ENCODE data around the gene ACER2.
"Not testable (repeated sequence)": the region's sequence is repeated elsewhere in the genome, so short reads cannot be mapped to it uniquely, and the experiment has no call there.

Gene ACER2

DNA sequence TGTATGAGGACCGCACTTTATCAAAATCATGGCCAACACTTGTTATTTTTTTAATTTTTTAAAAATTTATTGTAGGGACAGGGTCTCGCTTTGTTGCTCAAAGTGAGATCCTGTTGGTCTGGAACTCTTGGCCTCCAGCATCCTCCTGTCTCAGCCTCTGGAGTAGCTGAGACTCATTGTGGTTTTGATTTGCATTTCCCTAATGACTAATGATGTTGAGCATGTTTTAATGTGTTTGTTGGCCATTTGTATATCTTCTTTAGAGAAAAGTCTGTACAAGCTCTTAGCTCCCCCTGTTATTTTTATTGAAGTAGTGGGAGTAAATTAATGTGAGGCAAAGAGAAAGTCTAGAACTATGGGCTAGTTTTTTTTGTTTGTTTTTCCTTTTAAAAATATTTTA, 27.2 kb upstream of the ACER2 start:
- Histone ChIP-seq H3K27me3 (replicated peaks; ENCODE audit: control insufficient read depth, insufficient read depth, low read length) (no peaks in the 10 kb centered on the region), H3K36me3 (ENCODE audit: control insufficient read depth, insufficient read depth, low read length, severe bottlenecking) (peaks cover 25% of the 10 kb centered on the region), H3K4me1 (ENCODE audit: control insufficient read depth, insufficient read depth, low read length) (peaks cover 29% of the 10 kb centered on the region), H3K4me3 (ENCODE audit: low read length) (no peak overlapping the region), H3K9me3 (ENCODE audit: control insufficient read depth, low read length) (no peaks in the 10 kb centered on the region), H3K9ac (ENCODE audit: low read length) (no peak overlapping the region)
- DNase-seq (ENCODE audit: low read depth) = no peak

GRCh38 chr9:19385212-19385611, 23.6 kb upstream of the ACER2 start:
- DNase-seq (ENCODE audit: low read depth); H3K27me3 ChIP-seq (replicated peaks; ENCODE audit: control insufficient read depth, insufficient read depth, low read length); H3K4me3 ChIP-seq (ENCODE audit: low read length); H3K36me3 ChIP-seq (ENCODE audit: control insufficient read depth, insufficient read depth, low read length, severe bottlenecking); H3K9me3 ChIP-seq (ENCODE audit: control insufficient read depth, low read length); H3K9ac ChIP-seq (ENCODE audit: low read length): not testable (repeated sequence)
- H3K4me1 ChIP-seq (ENCODE audit: control insufficient read depth, insufficient read depth, low read length) = peaks cover 11% of the 10 kb centered on the region

GRCh38 chr9:19385786-19386501, 22.9 kb upstream of the ACER2 start:
- Histone ChIP-seq H3K9ac (ENCODE audit: low read length) (no peak overlapping the region), H3K36me3 (ENCODE audit: control insufficient read depth, insufficient read depth, low read length, severe bottlenecking) (no peaks in the 10 kb centered on the region), H3K9me3 (ENCODE audit: control insufficient read depth, low read length) (no peaks in the 10 kb centered on the region), H3K27me3 (replicated peaks; ENCODE audit: control insufficient read depth, insufficient read depth, low read length) (no peaks in the 10 kb centered on the region), H3K4me3 (ENCODE audit: low read length) (no peak overlapping the region), H3K4me1 (ENCODE audit: control insufficient read depth, insufficient read depth, low read length) (peaks cover 11% of the 10 kb centered on the region)
- DNase-seq (ENCODE audit: low read depth) = no peak

DNA sequence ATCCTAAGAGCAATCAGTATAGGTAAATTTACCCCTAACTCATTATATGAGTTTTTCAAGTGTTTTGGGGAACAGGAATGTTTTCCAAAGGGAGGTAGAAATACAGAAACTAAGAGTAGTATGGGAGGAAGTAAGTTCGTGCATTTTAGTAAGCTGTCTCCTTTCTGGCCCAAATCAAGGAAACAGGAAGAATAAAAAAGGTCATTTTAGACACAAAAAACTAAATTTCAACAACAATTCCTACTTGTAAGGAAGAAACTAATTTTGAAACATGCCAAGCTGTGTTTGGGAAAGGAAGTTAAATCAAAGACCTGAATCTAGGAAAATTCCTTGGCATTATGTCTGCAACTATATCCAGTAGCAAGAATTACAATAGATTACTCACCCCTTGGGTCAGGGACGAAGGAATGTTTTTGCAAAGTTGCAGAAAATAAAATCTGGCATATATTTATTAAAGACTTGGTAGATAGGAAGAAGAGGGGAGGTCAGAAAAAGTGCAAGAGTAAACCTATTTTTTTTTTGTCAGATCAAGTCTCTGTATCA, 22.2 kb upstream of the ACER2 start:
- no peak overlapping the region for H3K9ac ChIP-seq (ENCODE audit: low read length)
- no peaks in the 10 kb centered on the region for H3K27me3 ChIP-seq (replicated peaks; ENCODE audit: control insufficient read depth, insufficient read depth, low read length)
- H3K4me1 ChIP-seq (ENCODE audit: control insufficient read depth, insufficient read depth, low read length) = peaks cover 11% of the 10 kb centered on the region
- H3K36me3 ChIP-seq (ENCODE audit: control insufficient read depth, insufficient read depth, low read length, severe bottlenecking) = no peaks in the 10 kb centered on the region
- peak; percentile 25 for DNase-seq (ENCODE audit: low read depth)
- H3K9me3 ChIP-seq (ENCODE audit: control insufficient read depth, low read length) = no peaks in the 10 kb centered on the region
- H3K4me3 ChIP-seq (ENCODE audit: low read length) = no peak overlapping the region

DNA sequence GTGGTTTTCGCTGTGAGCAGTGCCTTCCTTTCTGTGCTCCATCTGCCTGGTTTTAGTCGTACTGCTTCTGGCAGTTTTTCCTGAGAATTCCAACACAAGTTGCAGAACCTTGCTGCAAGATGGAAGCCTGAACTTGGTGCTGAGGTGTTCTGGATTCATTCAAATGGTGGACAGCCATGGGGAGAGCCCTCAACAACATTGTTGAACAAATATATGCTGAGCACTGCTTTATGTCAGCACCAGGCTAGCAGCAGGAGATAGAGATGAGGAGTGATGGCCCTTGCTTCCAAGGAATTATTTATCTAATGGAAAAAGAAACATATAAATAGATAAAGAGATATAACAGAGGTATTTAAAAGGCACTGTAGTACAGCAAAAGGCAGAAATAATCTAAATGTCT, 21.5 kb upstream of the ACER2 start:
- Histone ChIP-seq H3K9me3 (ENCODE audit: control insufficient read depth, low read length) (no peaks in the 10 kb centered on the region), H3K4me1 (ENCODE audit: control insufficient read depth, insufficient read depth, low read length) (peaks cover 11% of the 10 kb centered on the region), H3K27me3 (replicated peaks; ENCODE audit: control insufficient read depth, insufficient read depth, low read length) (no peaks in the 10 kb centered on the region), H3K36me3 (ENCODE audit: control insufficient read depth, insufficient read depth, low read length, severe bottlenecking) (no peaks in the 10 kb centered on the region), H3K9ac (ENCODE audit: low read length) (no peak overlapping the region), H3K4me3 (ENCODE audit: low read length) (no peak overlapping the region)
- DNase-seq (ENCODE audit: low read depth) = no peak

GRCh38 chr9:19389539-19389938, 19.3 kb upstream of the ACER2 start:
- not testable (repeated sequence) for H3K27me3 ChIP-seq (replicated peaks; ENCODE audit: control insufficient read depth, insufficient read depth, low read length); H3K4me3 ChIP-seq (ENCODE audit: low read length); H3K9me3 ChIP-seq (ENCODE audit: control insufficient read depth, low read length); H3K9ac ChIP-seq (ENCODE audit: low read length); H3K36me3 ChIP-seq (ENCODE audit: control insufficient read depth, insufficient read depth, low read length, severe bottlenecking); DNase-seq (ENCODE audit: low read depth)
- H3K4me1 ChIP-seq (ENCODE audit: control insufficient read depth, insufficient read depth, low read length) = peaks cover 11% of the 10 kb centered on the region

DNA sequence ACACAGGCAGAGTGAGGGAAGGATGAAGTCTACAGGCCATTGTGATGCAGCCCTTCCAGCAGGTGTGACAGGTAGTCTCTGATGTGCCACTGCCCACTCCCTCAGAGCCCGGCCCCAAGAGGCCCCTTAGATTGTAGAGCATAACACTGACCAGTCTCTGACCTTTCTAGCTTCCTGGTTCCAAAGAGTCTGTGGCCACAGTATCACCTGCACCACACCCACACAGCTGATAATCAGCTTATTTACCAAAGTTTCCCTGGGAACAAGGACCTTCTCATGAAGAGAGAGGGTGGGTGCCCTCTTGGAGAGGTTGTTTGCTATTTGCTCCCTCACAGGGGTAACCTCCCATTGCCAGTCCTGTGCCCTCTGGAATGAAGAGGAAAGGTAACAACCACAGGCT, 11.0 kb upstream of the ACER2 start:
- Histone ChIP-seq H3K4me3 (ENCODE audit: low read length) (no peak overlapping the region), H3K9me3 (ENCODE audit: control insufficient read depth, low read length) (no peaks in the 10 kb centered on the region), H3K27me3 (replicated peaks; ENCODE audit: control insufficient read depth, insufficient read depth, low read length) (no peaks in the 10 kb centered on the region), H3K36me3 (ENCODE audit: control insufficient read depth, insufficient read depth, low read length, severe bottlenecking) (no peaks in the 10 kb centered on the region), H3K9ac (ENCODE audit: low read length) (no peak overlapping the region), H3K4me1 (ENCODE audit: control insufficient read depth, insufficient read depth, low read length) (no peaks in the 10 kb centered on the region)
- DNase-seq (ENCODE audit: low read depth) = no peak

DNA sequence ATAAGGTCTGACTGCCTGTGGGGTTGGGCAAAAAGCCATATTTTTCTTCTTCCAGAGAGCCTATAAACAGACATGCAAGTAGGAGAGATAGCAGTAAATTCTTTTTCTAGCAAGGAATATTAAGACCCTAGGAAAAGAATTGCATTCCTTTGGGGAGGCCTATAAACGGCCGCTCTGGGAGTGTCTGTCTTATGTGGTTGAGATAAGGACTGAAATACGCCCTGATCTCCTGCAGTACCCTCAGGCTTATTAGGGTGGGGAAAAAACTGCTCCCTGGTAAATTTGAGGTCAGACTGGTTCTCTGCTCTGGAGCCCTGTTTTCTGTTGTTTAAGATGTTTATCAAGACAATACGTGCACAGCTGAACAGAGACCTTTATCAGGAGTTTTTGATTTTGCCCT, 5.6 kb upstream of the ACER2 start:
- not testable (repeated sequence) for H3K27me3 ChIP-seq (replicated peaks; ENCODE audit: control insufficient read depth, insufficient read depth, low read length); H3K9ac ChIP-seq (ENCODE audit: low read length); H3K4me3 ChIP-seq (ENCODE audit: low read length); DNase-seq (ENCODE audit: low read depth); H3K36me3 ChIP-seq (ENCODE audit: control insufficient read depth, insufficient read depth, low read length, severe bottlenecking); H3K9me3 ChIP-seq (ENCODE audit: control insufficient read depth, low read length)
- H3K4me1 ChIP-seq (ENCODE audit: control insufficient read depth, insufficient read depth, low read length) = peaks cover 15% of the 10 kb centered on the region

DNA sequence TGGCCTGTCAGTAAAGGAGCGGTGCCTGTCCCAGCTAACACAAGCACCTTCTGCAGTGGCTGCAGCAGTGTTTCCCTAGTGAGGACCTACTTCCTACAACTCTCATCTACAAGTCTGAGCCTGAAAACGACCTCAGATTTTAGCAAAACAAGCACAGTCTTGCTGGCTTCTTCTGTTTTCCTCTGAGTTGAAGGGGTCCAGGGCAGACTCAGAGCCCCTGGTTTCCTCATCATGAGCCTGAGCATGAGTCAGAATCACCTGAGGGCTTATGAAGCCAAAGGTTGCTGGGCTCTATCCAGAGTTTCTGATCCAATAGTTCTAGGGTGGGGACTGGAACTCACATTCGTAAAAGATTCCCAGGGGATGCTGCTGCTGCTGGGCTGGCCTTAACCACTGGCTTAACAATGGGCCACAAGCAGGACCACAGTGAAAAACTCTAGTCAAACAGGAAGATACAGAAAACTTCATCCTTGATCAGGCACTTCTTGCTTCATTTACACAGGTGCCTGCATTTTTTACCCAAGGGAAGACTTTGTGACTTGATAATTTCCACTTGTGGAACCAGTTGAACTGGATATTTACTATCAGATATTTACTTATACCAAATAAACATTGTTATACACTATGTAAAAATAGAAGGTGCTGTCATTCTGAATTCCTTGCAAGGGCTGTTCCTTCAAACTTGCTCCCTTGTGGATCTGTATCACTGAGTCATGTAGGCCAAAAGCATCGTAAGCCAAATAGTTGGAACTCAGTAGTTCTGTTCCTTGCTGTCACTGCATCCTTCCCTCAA, 4.3 kb upstream of the ACER2 start:
- no peaks in the 10 kb centered on the region for H3K27me3 ChIP-seq (replicated peaks; ENCODE audit: control insufficient read depth, insufficient read depth, low read length)
- no peaks in the 10 kb centered on the region for H3K9me3 ChIP-seq (ENCODE audit: control insufficient read depth, low read length)
- peaks cover 17% of the 10 kb centered on the region for H3K4me1 ChIP-seq (ENCODE audit: control insufficient read depth, insufficient read depth, low read length)
- DNase-seq (ENCODE audit: low read depth) = no peak
- no peaks in the 10 kb centered on the region for H3K36me3 ChIP-seq (ENCODE audit: control insufficient read depth, insufficient read depth, low read length, severe bottlenecking)
- no peak overlapping the region for H3K4me3 ChIP-seq (ENCODE audit: low read length)
- no peak overlapping the region for H3K9ac ChIP-seq (ENCODE audit: low read length)

DNA sequence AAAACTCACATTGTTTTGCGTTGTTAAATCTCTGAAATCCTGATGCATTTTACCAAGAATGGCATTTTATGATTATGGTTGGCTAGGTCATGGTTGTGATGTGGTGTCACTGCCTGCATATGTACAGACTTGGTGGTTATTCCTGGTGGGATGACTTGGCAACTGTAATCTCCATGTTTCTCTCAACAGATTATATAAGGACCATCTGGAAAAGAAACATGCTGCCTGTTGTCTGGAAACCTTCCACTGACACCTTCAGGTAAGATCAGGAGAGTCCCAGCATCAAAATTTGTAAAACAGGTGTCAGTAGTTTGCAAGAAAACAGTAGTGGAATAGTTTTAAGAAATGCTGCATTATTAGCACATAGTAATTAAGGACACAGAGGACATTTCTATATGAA, 3.0 kb upstream of the ACER2 start:
- no peak for DNase-seq (ENCODE audit: low read depth)
- Histone ChIP-seq H3K4me1 (ENCODE audit: control insufficient read depth, insufficient read depth, low read length) (peaks cover 27% of the 10 kb centered on the region), H3K9ac (ENCODE audit: low read length) (no peak overlapping the region), H3K9me3 (ENCODE audit: control insufficient read depth, low read length) (no peaks in the 10 kb centered on the region), H3K36me3 (ENCODE audit: control insufficient read depth, insufficient read depth, low read length, severe bottlenecking) (no peaks in the 10 kb centered on the region), H3K27me3 (replicated peaks; ENCODE audit: control insufficient read depth, insufficient read depth, low read length) (no peaks in the 10 kb centered on the region), H3K4me3 (ENCODE audit: low read length) (no peak overlapping the region)

GRCh38 chr9:19408316-19408692, 505 bp upstream of the ACER2 start:
- no peaks in the 10 kb centered on the region for H3K9me3 ChIP-seq (ENCODE audit: control insufficient read depth, low read length)
- H3K9ac ChIP-seq (ENCODE audit: low read length) = peak overlapping the region; percentile 90
- DNase-seq (ENCODE audit: low read depth) = no peak
- H3K36me3 ChIP-seq (ENCODE audit: control insufficient read depth, insufficient read depth, low read length, severe bottlenecking) = no peaks in the 10 kb centered on the region
- peak overlapping the region; percentile 97 for H3K4me3 ChIP-seq (ENCODE audit: low read length)
- no peaks in the 10 kb centered on the region for H3K27me3 ChIP-seq (replicated peaks; ENCODE audit: control insufficient read depth, insufficient read depth, low read length)
- H3K4me1 ChIP-seq (ENCODE audit: control insufficient read depth, insufficient read depth, low read length) = peaks cover 48% of the 10 kb centered on the region
